Esophagus muscularis mucosa (tissue), 4 donors: ENCODE measurements around the gene CDC23. TPM values are rescaled to one million over a fixed set of nuclear protein-coding genes. Genes with fewer than 3 reads are reported as not detected.
A peak's percentile ranks its signal among the peaks of the same experiment; 100 is the strongest.
"Not testable (repeated sequence)": the region's sequence is repeated elsewhere in the genome, so short reads cannot be mapped to it uniquely, and the experiment has no call there.

Source experiments
- DNase-seq: peaks from one replicate; pipeline ENCODE4 v3.0.0-alpha.2; 2017; ENCODE audit errors: extremely low spot score
- H3K27ac ChIP-seq, 4 donors: fragments of 200-600 bp; sonication (generic); replicated peaks in 1 of 4; 1 replicate in 3 of 4; 2 replicates in 1 of 4; pipeline ENCODE4 v1.5.1; 2016 to 2019; ENCODE audit warnings: mild to moderate bottlenecking in 1 of 4
- H3K27me3 ChIP-seq, 4 donors: fragments of 200-600 bp; sonication (generic); one replicate each; pipeline versions ENCODE4 v1.5.1 to v1.6.0; 2016 to 2019
- H3K36me3 ChIP-seq, 4 donors: fragments of 200-600 bp; sonication (generic); one replicate each; pipeline ENCODE4 v1.5.1; 2016 to 2019
- H3K4me1 ChIP-seq, 4 donors: fragments of 200-600 bp; sonication (generic); one replicate each; pipeline ENCODE4 v1.5.1; 2016 to 2019
- H3K4me3 ChIP-seq, 4 donors: fragments of 200-600 bp; sonication (generic); 1 replicate in 2 of 4; 2 replicates in 2 of 4; pipeline ENCODE4 v1.5.1; 2016 to 2019; ENCODE audit warnings: mild to moderate bottlenecking in 4 of 4, moderate library complexity in 1 of 4
- H3K9me3 ChIP-seq, 4 donors: fragments of 200-600 bp; sonication (generic); 1 replicate in 3 of 4; 2 replicates in 1 of 4; pipeline ENCODE4 v1.5.1; 2016 to 2019
- CTCF ChIP-seq, 3 experiments: fragments of 200-600 bp in 2 of 3; fragments of 450-650 bp in 1 of 3; sonication (generic) in 2 of 3; IDR thresholded peaks; one replicate each; pipeline ENCODE4 v1.5.1; 2017 to 2019; ENCODE audit warnings: antibody characterized with exemption in 3 of 3, mild to moderate bottlenecking in 2 of 3, moderate library complexity in 1 of 3
- EP300 ChIP-seq: sonication (generic); formaldehyde crosslinking; IDR thresholded peaks from one replicate; pipeline ENCODE4 v1.6.1; 2017; ENCODE audit warnings: antibody characterized with exemption
- POLR2A ChIP-seq: fragments of 450-650 bp; IDR thresholded peaks from one replicate; pipeline ENCODE4 v1.6.1; 2017; ENCODE audit warnings: antibody characterized with exemption, moderate library complexity, mild to moderate bottlenecking, low read depth
- POLR2AphosphoS5 ChIP-seq, 2 donors: sonication (generic); formaldehyde crosslinking; IDR thresholded peaks; one replicate each; pipeline ENCODE4 v1.6.1; 2017; ENCODE audit warnings: antibody characterized with exemption in 2 of 2
- WGBS: methylation state at CpG from one replicate; pipeline ENCODE4 v1.1.5; 2018; 5-methylcytosine and 5-hydroxymethylcytosine counted together
- intact Hi-C: fragments of 100-400 bp; cut with DNase I; formaldehyde crosslinking; loops from one replicate; pipeline ENCODE4 v1.15.1; 2023
- total RNA-seq, 4 donors: library from RNA; depleted of rRNA; stranded (reverse); fragments of >200 nt; gene quantifications; one replicate each; pipeline versions ENCODE4 v1.1.0 to v1.2.1, GENCODE V29; 2016

The CDC23 gene, protein sequence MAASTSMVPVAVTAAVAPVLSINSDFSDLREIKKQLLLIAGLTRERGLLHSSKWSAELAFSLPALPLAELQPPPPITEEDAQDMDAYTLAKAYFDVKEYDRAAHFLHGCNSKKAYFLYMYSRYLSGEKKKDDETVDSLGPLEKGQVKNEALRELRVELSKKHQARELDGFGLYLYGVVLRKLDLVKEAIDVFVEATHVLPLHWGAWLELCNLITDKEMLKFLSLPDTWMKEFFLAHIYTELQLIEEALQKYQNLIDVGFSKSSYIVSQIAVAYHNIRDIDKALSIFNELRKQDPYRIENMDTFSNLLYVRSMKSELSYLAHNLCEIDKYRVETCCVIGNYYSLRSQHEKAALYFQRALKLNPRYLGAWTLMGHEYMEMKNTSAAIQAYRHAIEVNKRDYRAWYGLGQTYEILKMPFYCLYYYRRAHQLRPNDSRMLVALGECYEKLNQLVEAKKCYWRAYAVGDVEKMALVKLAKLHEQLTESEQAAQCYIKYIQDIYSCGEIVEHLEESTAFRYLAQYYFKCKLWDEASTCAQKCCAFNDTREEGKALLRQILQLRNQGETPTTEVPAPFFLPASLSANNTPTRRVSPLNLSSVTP
- total RNA-seq = 10 to 100 TPM; 15.6 to 21.2 (median 20.4) TPM

GRCh38 chr5:138213161-138214029 is at the start of gene CDC23:
TSS of gene CDC23 (minus strand) at chr5:138213323. CDS start at chr5:138213312, 11 bp downstream.
- peak within 1 kb of the TSS; percentile 83 to 86 (median 84) for H3K27ac ChIP-seq
- TF ChIP-seq EP300 (no peak), POLR2A (no peak), POLR2AphosphoS5 (IDR thresholded peaks at IDR 0.05) (peak; percentile 83), CTCF (IDR thresholded peaks at IDR 0.05) (peak in 1 of 3 experiments; percentile 18)
- H3K36me3 ChIP-seq = peaks cover 0 to 20% (median 13%) of the 10 kb centered on the region in 4 donors
- no peaks in the 10 kb centered on the region for H3K9me3 ChIP-seq
- no peaks in the 10 kb centered on the region for H3K27me3 ChIP-seq
- H3K4me3 ChIP-seq = peak within 1 kb of the TSS; percentile 80 to 98 (median 96)
- WGBS = 1% methylated on average over 31 of the region's 32 CpGs
- peaks cover 18 to 33% (median 28%) of the 10 kb centered on the region in 4 donors for H3K4me1 ChIP-seq
- intact Hi-C loops = loop anchor here (10.0 kb wide), 1 partner anchor 121 kb away; the partner anchor contains the start of genes CDC25C and FAM53C
- DNase-seq = peak; percentile 98

DNA sequence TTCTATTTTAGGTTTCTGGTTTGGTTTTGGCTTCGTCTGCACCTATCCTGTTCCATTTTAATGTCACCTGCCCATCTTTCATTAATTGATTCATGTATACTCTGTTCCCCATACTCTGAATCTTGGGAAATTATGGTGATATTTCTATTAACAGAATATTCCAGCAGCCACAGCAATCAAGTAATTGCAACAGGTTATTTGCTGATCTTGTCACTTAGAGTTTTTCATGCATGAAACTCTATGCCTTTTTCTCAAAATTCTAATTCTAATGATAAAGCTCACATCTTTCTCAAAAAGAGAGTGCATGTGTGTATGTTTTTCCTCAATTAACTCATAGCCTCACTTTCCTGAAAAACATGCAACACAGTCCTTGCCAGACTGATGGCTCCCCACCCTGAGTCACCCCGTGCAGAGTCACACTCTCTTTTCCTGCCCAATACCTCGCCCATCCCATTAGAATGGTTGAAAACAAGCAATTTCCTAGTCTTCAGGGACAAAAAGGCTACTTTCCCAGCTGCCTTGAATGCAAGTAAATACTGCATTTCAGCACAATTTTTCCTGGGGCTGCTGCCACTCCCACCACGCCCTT is 45.7 kb upstream of the CDC23 start:
- Histone ChIP-seq H3K27ac (no peak overlapping the region), H3K27me3 (no peaks in the 10 kb centered on the region), H3K4me3 (no peak overlapping the region), H3K9me3 (no peaks in the 10 kb centered on the region), H3K4me1 (no peaks in the 10 kb centered on the region), H3K36me3 (no peaks in the 10 kb centered on the region)
- intact Hi-C loops = no loop called here
- DNase-seq = no peak
- WGBS = 68% methylated on average over 4 of the region's 4 CpGs
- TF ChIP-seq POLR2A (no peak), EP300 (no peak), CTCF (IDR thresholded peaks at IDR 0.05) (no peak), POLR2AphosphoS5 (IDR thresholded peaks at IDR 0.05) (no peak)

GRCh38 chr5:138257583-138257982 is 44.5 kb upstream of the CDC23 start:
- intact Hi-C loops = no loop called here
- Histone ChIP-seq H3K4me1 (no peaks in the 10 kb centered on the region), H3K27me3 (no peaks in the 10 kb centered on the region), H3K36me3 (no peaks in the 10 kb centered on the region), H3K27ac (no peak overlapping the region), H3K4me3 (no peak overlapping the region), H3K9me3 (no peaks in the 10 kb centered on the region)
- WGBS = 81% methylated on average over 11 of the region's 29 CpGs
- TF ChIP-seq CTCF (IDR thresholded peaks at IDR 0.05) = no peak
- TF ChIP-seq POLR2A = no peak
- no peak for TF ChIP-seq POLR2AphosphoS5 (IDR thresholded peaks at IDR 0.05)
- no peak for TF ChIP-seq EP300
- DNase-seq = no peak

DNA sequence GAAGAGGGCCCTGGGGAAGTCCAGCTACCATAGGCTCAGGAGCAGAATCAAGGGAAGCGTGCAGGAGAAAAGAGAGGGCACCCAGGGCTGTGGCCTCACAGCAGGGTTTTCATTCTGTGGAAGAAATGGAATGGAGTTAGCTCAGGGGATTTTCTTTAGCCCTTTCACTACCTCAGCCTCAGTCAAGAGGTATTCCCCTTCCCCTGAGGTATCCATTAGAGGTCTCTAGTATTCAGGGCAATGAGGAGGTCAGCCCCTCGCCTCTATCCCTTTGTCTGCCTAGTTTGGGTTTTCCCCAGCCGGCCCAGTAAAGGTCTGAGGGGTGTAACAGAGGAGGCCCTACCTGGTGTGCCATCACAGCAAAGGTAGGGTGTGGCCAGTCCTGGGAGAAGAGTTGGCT is 39.8 kb upstream of the CDC23 start:
- intact Hi-C loops = no loop called here
- Histone ChIP-seq H3K27me3 (no peaks in the 10 kb centered on the region), H3K36me3 (no peaks in the 10 kb centered on the region), H3K4me1 (no peaks in the 10 kb centered on the region), H3K27ac (no peak overlapping the region), H3K4me3 (no peak overlapping the region), H3K9me3 (no peaks in the 10 kb centered on the region)
- WGBS = 80% methylated on average over 3 of the region's 3 CpGs
- TF ChIP-seq CTCF (IDR thresholded peaks at IDR 0.05) (no peak), EP300 (no peak), POLR2A (no peak), POLR2AphosphoS5 (IDR thresholded peaks at IDR 0.05) (no peak)
- no peak for DNase-seq

DNA sequence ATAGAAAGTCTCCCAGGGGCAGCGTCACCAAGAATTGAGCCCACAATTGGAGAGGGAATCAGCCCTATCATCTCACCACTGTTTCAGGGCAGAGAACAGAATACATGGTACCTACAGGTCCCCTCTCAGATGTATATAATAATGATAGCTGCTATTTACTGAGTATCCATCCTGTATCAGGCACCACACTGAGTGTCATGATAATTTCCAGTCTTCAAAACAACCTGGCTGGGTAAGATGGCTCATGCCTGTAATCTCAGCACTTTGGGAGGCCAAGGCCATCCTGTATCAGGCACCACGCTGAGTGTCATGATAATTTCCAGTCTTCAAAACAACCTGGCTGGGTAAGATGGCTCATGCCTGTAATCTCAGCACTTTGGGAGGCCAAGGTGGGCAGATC is 34.7 kb upstream of the CDC23 start:
- intact Hi-C loops = not testable (repeated sequence)

More for the DNA sequence above, 34.7 kb upstream of the CDC23 start:
- H3K4me1 ChIP-seq, H3K36me3 ChIP-seq, H3K27me3 ChIP-seq, DNase-seq, H3K4me3 ChIP-seq, H3K27ac ChIP-seq, H3K9me3 ChIP-seq: not testable (repeated sequence)
- 100% methylated on average over 2 of the region's 2 CpGs for WGBS
